Stimulated activated CD4-positive, alpha-beta T cell treated with anti-CD3 and anti-CD28 coated beads, Interleukin-1b, Interleukin-23, amount 100 ng/mL, for 24 hours (primary cell): ENCODE data around the gene TMEM72.

Source experiments
- DNase-seq, 4 experiments: peaks; one replicate each; pipeline ENCODE4 v3.0.0-alpha.2; 2020; ENCODE audit warnings: low read depth in 4 of 4, low spot score in 1 of 4

Gene TMEM72

GRCh38 chr10:44954042-44954441 is 42.9 kb downstream of the TMEM72 start:
- DNase-seq, result no peak

GRCh38 chr10:44954962-44955361 is 43.8 kb downstream of the TMEM72 start:
- DNase-seq, result no peak

GRCh38 chr10:44955413-44956070 is 44.4 kb downstream of the TMEM72 start:
- DNase-seq, result no peak

GRCh38 chr10:44956226-44956625 is 45.1 kb downstream of the TMEM72 start:
- no peak for DNase-seq

GRCh38 chr10:44956717-44957706 is 45.9 kb downstream of the TMEM72 start:
- DNase-seq, result no peak

- no peak for DNase-seq
These were observed 47.2 kb downstream of the TMEM72 start for GRCh38 chr10:44958196-44958897.

GRCh38 chr10:44958898-44959246 is 47.7 kb downstream of the TMEM72 start:
- no peak for DNase-seq

GRCh38 chr10:44959247-44960087 is 48.3 kb downstream of the TMEM72 start, which contains the start of gene RASSF4:
Gene RASSF4 (plus strand): TSS chr10:44959802. CDS start chr10:44970203, 10,401 bp downstream.
- DNase-seq, result peak; percentile 81 to 89 (median 86)

- DNase-seq, result no peak
These were observed 48.9 kb downstream of the TMEM72 start for GRCh38 chr10:44960088-44960460.

GRCh38 chr10:44960482-44961229 is 49.5 kb downstream of the TMEM72 start:
- DNase-seq, result no peak

- DNase-seq, result no peak
These were observed 50.1 kb downstream of the TMEM72 start for GRCh38 chr10:44961230-44961571.

- no peak for DNase-seq
These were observed 51.0 kb downstream of the TMEM72 start for GRCh38 chr10:44961931-44962750.

- DNase-seq, result no peak
These were observed 52.0 kb downstream of the TMEM72 start for GRCh38 chr10:44962870-44963738.

GRCh38 chr10:44963772-44964633 is 52.9 kb downstream of the TMEM72 start:
- DNase-seq, result no peak

- DNase-seq, result no peak
These were observed 54.0 kb downstream of the TMEM72 start for GRCh38 chr10:44965104-44965503.

- no peak for DNase-seq
These were observed 54.5 kb downstream of the TMEM72 start for GRCh38 chr10:44965651-44966097.

- no peak for DNase-seq
These were observed 55.1 kb downstream of the TMEM72 start for GRCh38 chr10:44966129-44966815.
